A549 (cell line): Measurements from ENCODE around the gene SUB1.

Source experiments
- CHD4 ChIP-seq: fragments of 200-600 bp; sonication (generic); IDR thresholded peaks from 2 replicates; pipeline ENCODE4 v1.6.1; 2016; ENCODE audit warnings: antibody characterized with exemption, mild to moderate bottlenecking, borderline replicate concordance
- CTCF ChIP-seq: fragments of >200 bp; sonication (Bioruptor Twin); formaldehyde crosslinking; IDR thresholded peaks from 3 replicates; pipeline ENCODE4 v1.5.1; 2016
- SMC3 ChIP-seq: fragments of >200 bp; sonication (Bioruptor Twin); formaldehyde crosslinking; IDR thresholded peaks from 3 replicates; pipeline ENCODE4 v1.6.1; 2018; ENCODE audit warnings: inconsistent platforms

- TF ChIP-seq CTCF (no peak), SMC3 (no peak), CHD4 (no peak)
These were observed 21.7 kb upstream of the SUB1 start for GRCh38 chr5:32563614-32564013.
